OCI-LY3 (cell line): ENCODE data around the gene RNU2-63P.
"Not testable (repeated sequence)": the region's sequence is repeated elsewhere in the genome, so short reads cannot be mapped to it uniquely, and the experiment has no call there.

ENCODE experiments used
- H2AFZ ChIP-seq: fragments of 200-600, 300-600 bp; shearing (Covaris generic); 2 replicates; pipeline ENCODE4 v1.6.0; 2014; ENCODE audit warnings: antibody characterized with exemption, low read depth, low read length
- H3K27ac ChIP-seq: fragments of 200-600, 300-600 bp; sonication (generic); 2 replicates; pipeline ENCODE4 v1.5.1; 2014; ENCODE audit warnings: mild to moderate bottlenecking, low read length, moderate library complexity, mixed read lengths
- H3K27me3 ChIP-seq: fragments of 200-600, 300-600 bp; sonication (generic); 2 replicates; pipeline ENCODE4 v1.6.1; 2014; ENCODE audit warnings: low read depth, low read length, mixed read lengths
- H3K36me3 ChIP-seq: fragments of 200-600, 300-600 bp; sonication (generic); replicated peaks from 2 replicates; pipeline ENCODE3; 2014; ENCODE audit warnings: low read depth, low read length, mixed read lengths
- H3K4me1 ChIP-seq: fragments of 300-600, 200-600 bp; sonication (generic); 2 replicates; pipeline ENCODE4 v1.6.1; 2014; ENCODE audit warnings: low read length, mixed read lengths
- H3K4me2 ChIP-seq: fragments of 200-600, 300-600 bp; sonication (generic); 2 replicates; pipeline ENCODE4 v1.6.1; 2014; ENCODE audit warnings: low read length, mixed read lengths
- H3K4me3 ChIP-seq: fragments of 300-600, 200-600 bp; sonication (generic); 2 replicates; pipeline ENCODE4 v1.5.1; 2014; ENCODE audit warnings: antibody characterized with exemption, mild to moderate bottlenecking, low read length, moderate library complexity
- H3K79me2 ChIP-seq: fragments of 300-600, 200-600 bp; shearing (Covaris generic); 2 replicates; pipeline ENCODE4 v1.6.1; 2014; ENCODE audit warnings: mild to moderate bottlenecking, low read length, mixed read lengths
- H3K9ac ChIP-seq: fragments of 300-600, 200-600 bp; shearing (Covaris generic); 2 replicates; pipeline ENCODE4 v1.6.0; 2014; ENCODE audit warnings: mild to moderate bottlenecking, low read length, moderate library complexity
- H3K9me3 ChIP-seq: fragments of 200-600, 300-600 bp; shearing (Covaris generic); 2 replicates; pipeline ENCODE4 v1.6.1; 2014; ENCODE audit warnings: low read length, mixed read lengths; ENCODE audit not compliant: insufficient read depth
- H4K20me1 ChIP-seq: fragments of 200-600, 300-600 bp; sonication (generic); 2 replicates; pipeline ENCODE4 v1.6.1; 2016; ENCODE audit warnings: low read length, mixed read lengths; ENCODE audit not compliant: insufficient read depth

RNU2-63P gene

DNA sequence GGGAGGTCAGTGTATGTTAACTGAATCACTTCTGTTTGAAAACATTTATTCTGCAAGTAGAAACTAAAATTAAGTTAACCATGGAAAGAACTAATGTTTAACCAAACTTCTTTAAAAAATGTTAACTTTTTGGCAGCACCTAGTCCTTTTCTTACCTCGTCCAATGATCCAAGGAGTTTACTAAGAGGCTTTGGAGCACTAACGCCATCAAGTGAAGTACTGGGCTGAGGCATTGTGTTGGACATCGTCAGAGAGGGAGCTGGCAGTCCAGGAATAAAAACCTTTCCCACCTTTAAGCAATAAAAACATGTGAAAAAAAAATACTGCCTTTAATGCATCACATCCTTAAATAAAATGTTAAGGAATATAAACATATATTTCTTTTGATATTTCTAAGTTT lies 23.8 kb downstream of the RNU2-63P start:
- not testable (repeated sequence) for H3K27me3 ChIP-seq, H3K9ac ChIP-seq, H3K4me3 ChIP-seq, H3K27ac ChIP-seq, H3K79me2 ChIP-seq, H3K36me3 ChIP-seq, H4K20me1 ChIP-seq, H3K4me2 ChIP-seq, H3K4me1 ChIP-seq, H3K9me3 ChIP-seq, H2AFZ ChIP-seq

DNA sequence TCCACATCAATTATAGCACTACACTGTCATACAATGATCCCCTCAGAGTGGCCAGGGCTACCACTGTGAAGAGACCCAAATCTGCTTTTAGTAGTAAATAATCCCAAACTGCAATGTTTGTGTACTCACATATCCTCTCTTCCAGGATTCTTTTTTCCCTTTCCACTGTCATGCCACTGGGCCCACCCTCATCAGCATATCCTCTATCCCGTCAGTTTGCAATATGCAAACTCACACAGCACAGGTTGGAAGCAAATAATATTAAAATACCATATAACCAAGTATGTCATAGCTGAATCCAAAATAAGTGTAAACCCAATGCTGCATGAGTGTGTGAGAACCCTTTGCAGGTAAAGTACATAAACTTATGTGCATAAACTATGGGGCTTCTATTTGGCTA lies 28.9 kb downstream of the RNU2-63P start:
- H3K4me1 ChIP-seq, H3K36me3 ChIP-seq: not testable (repeated sequence)

DNA sequence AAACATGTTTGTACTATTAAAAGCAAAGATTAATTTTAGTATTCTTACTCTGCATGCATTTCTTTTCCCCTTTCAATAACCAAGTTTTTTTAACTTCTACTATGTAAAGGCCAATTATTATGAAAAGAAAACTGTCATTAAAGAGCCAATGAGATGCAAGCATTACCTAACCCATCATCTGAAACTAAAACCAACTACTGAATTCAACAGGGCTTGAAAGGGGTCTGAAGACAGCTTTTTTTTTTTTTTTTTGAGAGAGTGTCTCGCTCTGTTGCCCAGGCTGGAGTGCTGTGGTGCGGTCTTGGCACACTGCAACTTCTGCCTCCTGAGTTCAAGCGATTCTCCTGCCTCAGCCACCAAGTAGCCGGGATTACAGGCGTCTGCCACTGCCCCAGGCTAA lies 30.4 kb downstream of the RNU2-63P start:
- H3K9me3 ChIP-seq, H3K27me3 ChIP-seq, H3K9ac ChIP-seq, H3K4me1 ChIP-seq, H3K79me2 ChIP-seq, H2AFZ ChIP-seq, H3K27ac ChIP-seq, H3K36me3 ChIP-seq, H3K4me3 ChIP-seq, H3K4me2 ChIP-seq, H4K20me1 ChIP-seq: not testable (repeated sequence)

More for the DNA sequence above, 28.9 kb downstream of the RNU2-63P start:
- not testable (repeated sequence) for H4K20me1 ChIP-seq, H3K79me2 ChIP-seq, H3K27ac ChIP-seq, H3K4me2 ChIP-seq, H3K9ac ChIP-seq, H2AFZ ChIP-seq, H3K27me3 ChIP-seq, H3K9me3 ChIP-seq, H3K4me3 ChIP-seq

DNA sequence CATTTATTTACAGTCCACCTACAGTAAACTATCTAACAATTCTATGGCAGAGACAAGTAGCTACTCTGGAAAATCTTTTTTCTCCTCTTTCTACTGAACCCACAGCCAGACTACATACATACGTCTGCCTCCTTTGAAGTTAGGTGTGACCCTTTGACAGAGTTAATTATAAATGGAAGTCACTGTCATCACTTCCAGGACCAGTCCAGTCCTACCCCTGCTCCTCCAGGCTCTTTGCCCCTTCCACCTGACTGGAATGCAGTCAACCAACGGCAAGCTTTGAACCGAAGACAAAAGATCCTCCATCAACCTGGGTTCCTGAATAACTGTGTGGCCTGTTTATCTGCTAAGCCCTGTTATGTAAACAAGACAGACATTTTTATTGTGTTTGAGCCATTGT lies 35.2 kb downstream of the RNU2-63P start:
- not testable (repeated sequence) for H3K4me3 ChIP-seq, H3K36me3 ChIP-seq, H3K4me1 ChIP-seq, H3K27me3 ChIP-seq, H3K79me2 ChIP-seq, H3K9me3 ChIP-seq, H4K20me1 ChIP-seq, H3K9ac ChIP-seq, H2AFZ ChIP-seq, H3K27ac ChIP-seq, H3K4me2 ChIP-seq

DNA sequence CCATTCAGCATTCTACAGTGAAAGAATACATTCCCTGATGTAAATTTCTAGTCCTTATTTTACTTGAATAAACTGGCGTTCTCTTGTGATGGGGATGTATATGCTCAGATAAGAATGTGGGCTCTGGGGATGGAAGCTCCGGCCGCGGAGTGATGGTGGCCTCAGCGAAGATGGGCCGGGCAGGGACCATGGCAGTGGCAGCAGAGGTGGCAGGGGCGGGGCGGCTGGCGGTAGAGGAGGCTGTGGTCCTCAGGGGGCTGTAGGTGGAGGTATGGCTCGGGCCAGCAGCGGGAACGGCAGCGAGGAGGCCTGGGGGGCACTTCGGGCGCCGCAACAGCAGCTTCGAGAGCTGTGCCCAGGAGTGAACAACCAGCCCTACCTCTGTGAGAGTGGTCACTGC lies 44.0 kb downstream of the RNU2-63P start:
- not testable (repeated sequence) for H2AFZ ChIP-seq, H3K9me3 ChIP-seq, H3K27me3 ChIP-seq, H3K27ac ChIP-seq, H3K36me3 ChIP-seq, H3K4me1 ChIP-seq, H3K9ac ChIP-seq, H4K20me1 ChIP-seq, H3K79me2 ChIP-seq, H3K4me3 ChIP-seq, H3K4me2 ChIP-seq
